Midbrain (tissue), 1 donor: ENCODE data around the gene SLC30A1.
"Not testable (repeated sequence)": the region's sequence is repeated elsewhere in the genome, so short reads cannot be mapped to it uniquely, and the experiment has no call there.

ENCODE experiments used
- DNase-seq: peaks from one replicate; lab custom pipeline; 2025; lab: John Stamatoyannopoulos, UW

The SLC30A1 gene

DNA sequence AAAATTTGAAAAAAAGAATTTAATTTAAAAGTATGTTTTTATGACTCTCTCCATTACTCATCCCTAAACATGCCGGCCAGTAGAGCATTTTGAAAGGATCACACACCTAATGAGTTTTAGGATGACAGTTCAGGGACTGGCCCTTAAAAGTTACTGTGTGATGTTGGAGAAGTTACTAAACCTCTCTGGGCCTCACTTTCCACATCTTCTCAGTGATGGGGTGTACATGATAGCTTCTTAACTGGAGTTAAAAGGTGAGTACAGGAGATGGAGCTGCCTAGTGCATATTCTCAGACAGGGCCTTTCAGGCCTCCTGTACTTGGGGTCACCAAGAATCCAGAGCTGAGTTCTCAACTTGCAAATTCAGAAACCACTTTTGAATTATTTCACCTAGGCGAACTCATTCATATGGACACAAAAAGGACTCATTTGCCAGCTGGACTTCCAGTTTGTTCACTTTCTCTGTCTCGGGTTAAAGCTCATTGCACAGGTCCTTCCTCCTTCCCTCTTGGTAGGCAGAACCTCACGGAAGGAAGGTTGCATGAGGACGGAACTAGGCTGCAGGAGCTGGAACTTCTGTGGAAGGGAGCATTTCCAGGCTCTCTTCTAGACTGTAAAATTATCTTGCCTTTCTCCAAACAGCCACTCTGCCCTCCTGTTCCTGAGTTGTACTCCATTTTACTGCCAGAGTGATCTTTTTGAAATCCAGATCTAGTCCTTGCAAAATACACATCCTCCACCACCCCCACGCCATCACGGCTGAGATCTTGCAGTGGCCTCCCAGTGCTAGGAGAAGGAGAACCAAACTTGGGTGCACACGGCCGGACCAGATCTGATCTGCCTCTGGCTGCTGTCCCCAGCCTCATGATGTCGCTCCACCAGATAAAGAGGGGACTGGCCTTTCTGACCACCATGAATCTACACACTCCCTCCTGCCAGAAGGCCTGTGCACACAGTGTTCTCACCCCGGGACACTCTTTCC, 4.3 kb upstream of the SLC30A1 start:
- no peak for DNase-seq

DNA sequence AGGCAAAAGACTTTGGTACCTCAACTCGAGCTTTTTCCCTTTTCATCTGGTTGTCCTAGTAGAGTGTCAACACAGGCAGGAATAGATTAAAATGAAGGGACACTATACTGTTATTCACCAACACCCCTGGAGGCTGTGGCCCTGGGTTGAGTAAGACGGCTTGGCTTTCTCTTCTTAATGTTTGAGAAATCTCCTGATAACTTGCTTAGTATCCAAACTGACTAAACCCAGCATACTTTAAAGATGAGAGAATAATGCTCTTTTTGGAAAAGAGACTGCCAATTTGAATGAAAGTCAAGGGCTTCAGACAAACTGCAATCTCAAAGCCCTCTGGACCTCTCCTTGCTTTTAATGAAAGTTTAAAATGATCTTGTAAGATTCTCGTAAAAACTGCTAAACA, 2.6 kb upstream of the SLC30A1 start:
- DNase-seq, result no peak

DNA sequence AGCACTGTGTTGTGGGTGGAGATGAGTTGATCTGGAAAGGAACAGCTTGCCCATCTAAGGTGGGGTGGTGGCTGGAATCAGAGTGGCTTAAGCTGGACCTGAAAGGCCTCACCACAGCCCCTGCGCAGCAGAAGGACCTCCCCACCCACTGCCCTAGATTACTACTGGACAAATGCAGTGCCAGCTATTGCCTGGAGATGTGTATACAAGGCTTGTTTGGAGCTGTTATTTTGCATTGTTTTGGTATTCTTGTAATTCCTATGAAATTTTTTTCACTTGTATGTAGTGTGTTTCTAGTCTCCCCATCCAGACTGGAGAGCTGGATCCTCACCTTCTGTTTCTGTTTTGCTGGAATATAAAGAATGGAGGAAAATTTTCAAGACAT, 1.3 kb upstream of the SLC30A1 start:
- DNase-seq, result no peak

DNA sequence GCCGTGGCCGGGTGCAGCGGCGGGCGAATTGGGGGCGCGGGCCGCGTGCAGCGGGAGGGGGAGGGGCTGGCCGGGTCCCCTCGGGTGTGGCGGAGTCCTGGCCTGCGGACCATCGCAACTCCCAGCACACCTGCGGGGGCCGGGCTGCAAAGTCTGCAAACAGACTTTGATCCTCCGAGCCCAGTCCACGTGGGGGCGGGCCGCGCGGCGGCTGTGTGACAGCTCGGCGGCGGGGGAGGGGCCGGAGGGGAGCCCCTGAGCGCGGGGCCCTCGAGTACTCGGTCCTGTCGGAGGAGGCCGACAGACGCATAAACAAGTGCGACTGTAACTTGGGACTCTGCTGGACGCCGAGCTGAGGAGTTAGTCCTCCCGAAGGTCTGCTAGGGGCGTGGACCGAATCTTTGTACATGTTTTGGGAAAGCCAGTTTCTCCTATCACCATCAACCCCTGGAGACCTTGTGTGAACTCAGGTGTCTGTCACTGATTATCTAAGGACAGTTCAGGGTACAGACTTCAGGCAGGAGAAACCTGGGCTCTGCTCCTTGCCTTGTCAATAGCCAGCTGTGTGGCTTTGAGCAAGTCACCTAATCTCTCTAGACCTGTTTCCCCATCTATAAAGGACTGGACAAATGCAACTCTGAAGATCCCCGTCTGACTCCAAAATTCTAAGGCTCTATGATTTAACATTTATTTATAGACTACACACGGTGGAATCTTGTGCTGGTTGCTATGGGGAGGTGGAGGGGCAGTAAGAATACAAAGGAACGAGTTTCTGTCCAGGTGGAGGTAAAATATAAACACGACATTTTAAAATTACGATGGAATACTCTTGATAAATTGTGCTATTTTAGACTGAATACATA, 710 bp upstream of the SLC30A1 start:
- DNase-seq, result no peak

DNA sequence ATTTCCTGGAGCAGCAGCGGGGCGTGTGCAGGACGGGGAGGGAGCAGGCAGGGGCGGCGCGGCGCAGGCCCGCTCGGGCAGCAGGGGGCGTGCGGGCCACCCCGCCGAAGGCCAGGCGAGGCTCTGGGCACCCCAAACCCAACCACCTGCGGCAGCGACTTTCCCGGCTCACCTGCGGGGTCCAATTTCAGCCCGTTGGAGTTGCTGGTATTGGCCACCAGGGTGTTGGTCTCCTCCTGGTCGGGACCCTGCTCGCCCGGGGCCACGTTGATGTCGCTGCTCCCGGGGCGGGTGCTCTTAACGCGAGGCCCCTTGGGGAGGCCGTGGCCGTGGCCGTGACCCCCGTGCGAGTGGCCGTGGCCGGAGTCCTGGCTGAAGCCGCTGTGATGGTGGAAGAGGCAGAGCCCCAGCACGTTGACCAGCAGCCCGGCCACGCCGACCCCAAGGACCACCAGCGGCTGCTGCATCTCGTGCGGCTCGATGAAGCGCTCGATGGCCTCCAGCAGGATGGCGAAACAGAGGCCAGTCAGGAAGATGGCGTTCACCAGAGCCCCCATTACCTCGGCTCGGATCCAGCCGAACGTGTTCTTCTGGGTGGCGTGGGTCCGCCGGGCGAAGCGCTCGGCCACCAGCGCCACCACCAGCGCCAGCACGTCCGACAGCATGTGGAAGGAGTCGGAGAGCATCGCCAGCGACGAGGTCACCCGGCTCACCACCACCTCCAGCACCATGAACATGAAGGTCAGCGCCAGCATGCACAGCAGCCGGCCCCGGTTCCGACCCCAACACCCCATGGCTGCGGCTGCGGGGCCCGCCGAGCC, 932 bp downstream of the SLC30A1 start:
- DNase-seq, result peak; percentile 52

DNA sequence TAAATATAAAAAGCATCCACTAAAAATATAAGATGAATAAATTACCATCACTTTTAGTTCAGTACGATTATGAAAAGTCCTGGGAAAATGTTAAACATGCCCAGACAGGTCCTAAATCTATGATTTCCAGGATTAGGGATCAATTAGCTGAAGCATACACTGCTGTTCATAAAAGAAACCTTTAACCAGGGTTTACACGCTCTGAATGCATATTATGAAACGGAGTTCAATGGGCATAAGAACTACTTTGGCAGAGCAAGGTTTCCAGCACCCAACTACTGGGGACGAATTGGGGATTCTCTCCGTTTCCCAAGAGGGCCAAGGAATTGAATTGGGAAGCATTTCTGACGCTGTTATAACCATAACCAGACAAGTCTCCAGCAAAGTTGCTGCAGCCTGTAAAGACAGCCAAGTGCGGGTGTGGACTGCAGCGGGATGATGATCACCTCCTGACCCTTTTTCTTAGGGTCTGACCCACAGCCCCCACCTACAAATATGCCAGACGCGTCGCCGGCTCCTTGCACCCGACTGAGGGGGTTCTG, 1.6 kb downstream of the SLC30A1 start:
- DNase-seq, result peak; percentile 52

DNA sequence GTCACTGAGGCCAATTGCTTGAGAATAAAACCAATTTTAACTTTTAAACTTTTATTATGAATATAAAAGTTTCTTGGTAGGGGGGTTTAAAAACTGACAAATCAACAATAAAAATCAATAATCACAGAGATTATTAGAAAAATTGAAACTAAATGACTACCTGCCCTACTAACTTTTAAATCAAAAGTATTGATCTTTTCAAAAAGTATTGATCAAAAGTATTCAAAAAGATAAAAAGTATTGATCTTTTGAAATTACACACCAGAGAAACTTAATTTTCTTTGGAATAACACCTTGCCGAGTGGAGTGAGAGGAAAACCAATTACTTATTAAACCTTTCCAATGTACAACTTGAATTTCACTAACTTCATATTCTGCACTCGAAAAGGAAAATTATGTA, 2.2 kb downstream of the SLC30A1 start:
- DNase-seq, result no peak

DNA sequence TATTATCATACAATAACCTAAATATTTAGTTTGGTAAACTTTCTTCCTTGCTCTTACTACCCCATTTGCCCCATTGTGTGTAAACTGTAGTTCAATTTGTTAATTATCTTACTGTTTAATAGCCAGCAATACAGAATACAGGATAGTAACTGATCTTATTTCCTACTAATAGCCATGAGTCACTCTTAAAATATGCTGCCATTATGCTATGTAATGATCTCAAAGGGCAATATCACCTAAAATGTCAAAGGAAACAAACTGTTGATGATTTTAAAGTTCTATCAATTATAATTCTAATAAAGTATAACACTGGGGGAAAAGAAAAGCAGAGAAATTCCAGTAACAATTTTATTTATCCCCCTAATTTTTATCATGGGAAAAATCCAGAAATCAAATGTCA, 4.3 kb downstream of the SLC30A1 start:
- DNase-seq, result no peak

DNA sequence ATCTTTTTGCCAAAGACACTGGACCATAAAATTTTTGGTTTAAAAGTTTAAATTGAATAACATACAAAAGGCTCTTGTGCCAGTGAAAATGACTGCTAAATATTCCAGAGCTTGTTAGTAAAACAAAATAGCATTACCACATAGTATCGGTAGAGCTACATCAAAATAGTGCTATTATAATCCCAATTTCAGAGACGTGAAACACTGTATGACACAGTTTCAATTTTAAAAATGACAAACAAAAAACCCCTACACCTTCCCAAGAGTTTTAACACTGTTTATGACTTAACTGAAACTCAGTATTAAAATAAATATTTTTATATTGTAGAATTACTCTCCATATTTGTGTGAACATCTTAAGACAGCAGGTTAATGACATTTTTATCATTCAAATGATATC, 7.0 kb downstream of the SLC30A1 start:
- DNase-seq, result no peak

DNA sequence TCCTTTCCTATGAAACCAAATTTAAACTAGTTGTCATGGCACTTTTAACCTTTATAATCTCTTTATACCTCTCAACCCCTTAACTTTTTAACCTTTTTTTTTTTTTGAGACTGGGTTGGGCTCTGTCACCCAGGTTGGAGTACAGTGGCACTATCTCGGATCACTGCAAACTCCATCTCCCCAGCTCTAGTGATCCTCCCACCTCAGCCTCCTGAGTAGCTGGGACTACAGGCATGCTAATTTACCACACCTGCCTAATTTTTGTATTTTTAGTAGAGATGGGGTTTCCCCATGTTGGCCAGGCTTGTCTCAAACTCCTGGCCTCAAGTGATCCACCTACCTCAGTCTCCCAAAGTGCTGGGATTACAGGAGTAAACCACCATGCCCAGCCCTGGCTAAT, 8.6 kb downstream of the SLC30A1 start:
- DNase-seq, result not testable (repeated sequence)

DNA sequence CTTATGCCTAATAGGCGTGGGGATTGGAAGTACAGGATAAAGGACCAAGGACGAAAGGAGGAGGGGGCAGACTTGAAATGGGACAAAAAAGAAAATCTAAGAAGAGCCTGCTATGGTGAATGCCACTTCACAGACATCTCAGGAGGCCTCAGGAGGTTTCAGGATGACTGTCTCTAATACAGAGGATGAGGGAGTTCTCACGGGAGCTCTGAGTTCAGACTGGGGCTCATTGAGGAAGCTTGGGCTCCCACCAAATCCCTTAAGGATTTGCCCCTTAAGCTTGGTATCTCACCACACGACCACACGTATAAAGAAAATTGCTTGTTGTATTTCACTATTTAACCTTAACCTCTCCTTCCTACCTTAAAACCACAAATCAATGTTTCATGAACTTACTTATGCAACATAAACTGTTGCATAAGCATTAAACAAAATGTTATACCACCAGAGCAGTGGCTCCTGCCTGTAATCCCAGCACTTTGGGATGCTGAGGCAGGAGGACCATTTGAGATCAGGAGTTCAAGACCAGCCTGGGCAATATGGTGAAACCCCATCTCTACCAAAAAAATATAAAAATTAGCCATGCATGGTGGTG, 12.4 kb downstream of the SLC30A1 start:
- DNase-seq, result no peak

DNA sequence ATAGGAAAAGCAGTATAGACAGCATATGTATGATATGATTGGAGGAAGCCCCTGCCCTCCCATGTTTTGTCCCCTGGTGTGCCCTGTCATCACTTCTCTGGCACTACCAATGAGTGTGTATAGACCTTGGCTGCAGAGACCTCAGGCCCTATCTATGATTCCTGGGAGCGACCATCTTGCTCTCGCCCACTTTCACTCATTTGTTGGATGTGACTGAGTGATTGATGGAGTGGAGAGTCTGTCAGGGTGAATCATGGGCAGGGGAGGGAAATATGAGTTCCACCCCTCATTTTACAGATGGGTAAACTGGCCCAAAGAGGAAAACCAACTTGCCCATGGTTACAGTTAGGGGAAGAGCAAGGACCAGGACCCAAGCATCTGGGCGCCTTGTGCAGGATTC, 14.9 kb downstream of the SLC30A1 start:
- DNase-seq, result no peak

DNA sequence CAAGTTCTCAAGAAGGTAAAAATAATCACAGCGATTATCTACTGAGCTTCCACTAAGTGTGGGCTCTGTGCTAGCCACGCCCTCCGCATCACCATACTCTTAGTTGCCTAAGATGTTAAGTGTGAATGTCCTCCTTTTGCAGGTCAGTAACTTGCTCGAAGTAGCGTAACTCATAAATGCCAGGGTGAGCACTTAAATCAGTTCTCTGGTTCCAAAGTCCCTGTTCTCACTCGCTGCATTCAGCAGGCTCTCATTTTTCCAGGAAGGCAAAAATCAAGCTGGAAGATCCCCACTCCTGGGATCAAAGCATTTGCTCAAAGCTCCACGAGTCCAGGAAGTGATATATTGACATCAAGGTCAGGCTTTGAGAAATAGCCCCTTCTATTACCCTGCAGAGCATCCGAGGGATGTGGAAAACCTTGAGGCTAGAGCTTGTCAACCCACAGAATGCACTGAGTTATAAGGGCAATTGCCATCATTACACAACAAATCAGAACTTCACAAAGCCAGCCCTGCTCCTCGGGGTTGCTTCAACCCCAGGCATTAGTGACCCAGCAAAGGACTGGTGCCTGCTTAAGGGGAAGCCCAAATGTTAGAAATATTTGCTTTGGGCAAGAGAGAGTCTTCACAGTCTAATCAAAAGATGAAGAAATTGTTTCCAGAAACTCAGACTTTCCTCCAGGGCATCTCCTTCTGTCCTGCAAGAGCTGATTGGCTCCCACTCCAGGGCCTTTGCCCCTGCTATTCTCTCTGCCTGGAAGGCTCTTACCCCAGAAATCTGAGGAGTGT, 19.5 kb downstream of the SLC30A1 start:
- no peak for DNase-seq

DNA sequence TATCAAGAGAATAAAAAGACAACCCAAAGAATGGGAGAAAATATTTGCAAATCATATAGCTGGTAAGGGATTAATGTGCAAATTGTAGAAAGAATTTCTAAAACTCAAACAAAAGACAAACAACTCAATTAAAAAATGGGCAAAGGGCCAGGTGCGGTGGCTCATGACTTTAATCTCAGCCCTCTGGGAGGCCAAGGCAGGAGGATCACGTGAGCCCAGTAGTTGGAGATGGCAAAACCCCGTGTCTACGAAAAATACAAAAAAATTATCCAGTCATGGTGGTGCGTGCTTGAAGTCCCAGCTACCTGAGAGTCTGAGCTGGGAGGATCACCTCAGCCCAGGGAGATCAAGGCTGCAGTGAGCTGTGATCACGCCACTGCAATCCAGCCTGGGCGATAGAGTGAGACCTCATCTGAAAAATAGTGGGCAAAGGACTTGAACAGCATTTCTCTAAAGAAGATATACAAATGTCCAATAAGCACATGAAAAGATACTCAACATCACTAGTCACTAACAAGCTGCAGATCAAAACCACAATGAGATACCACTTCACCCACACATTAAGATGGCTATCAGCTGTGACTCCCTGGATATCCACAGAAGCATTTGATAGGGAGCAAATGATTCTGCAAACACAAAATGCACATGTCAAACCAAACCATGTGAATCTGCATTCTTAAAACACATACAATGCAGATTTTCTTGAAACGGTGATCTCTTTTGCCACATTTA, 20.9 kb downstream of the SLC30A1 start:
- DNase-seq, result no peak

DNA sequence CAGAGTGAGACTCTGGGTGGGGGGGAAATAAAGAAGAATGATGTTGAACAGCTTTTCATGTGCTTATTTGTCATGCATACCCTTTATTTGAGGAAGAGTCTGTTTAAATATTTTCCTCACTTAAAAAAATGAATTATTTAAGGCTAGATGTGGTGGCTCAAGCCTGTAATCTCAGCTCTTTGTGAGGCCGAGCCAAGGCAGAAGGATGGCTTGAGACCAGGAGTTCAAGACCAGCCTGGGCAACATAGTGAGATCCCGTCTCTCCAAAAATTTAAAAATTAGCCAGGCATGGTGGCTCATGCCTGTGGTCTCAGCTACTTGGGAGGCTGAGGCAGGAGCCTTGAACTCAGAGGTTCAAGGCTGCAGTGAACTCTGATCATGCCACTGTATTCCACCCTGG, 25.4 kb downstream of the SLC30A1 start:
- DNase-seq, result no peak

DNA sequence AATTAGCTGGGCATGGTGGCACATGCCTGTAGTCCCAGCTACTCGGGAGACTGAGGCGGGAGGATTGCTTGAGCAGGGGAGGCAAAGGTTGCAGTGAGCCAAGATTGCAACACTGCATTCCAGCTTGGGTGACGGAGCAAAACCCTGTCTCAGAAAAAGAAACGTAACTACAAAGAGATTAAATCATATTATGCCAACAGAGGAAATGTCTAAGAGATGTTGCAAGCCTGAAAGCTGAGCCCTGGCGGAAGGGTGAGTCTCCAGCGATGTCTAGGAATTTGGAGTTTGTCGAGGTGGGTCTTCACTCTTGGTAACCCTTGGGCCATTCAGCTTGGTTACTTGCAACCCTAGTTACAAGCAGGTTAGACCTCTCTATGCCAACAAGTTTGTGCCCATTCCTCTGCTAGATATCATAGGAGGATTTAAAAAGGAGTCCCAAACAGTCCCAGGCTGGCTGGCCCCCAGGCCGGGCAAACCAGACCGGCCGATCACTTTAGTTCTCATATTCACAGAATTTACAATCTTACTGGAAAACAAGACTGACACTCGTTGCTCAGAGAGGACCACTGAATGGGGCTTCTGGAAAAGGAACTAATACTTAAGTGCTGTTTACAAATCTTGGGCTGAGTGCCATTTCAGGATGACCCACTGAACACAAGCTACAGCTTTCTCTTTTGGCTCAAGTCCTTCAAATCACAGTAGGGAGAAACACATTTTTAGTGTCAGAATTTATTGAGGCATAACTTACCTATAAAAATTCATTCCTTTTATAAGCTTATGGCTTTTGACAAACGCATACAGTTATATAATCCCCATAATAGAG, 27.1 kb downstream of the SLC30A1 start:
- DNase-seq, result no peak

DNA sequence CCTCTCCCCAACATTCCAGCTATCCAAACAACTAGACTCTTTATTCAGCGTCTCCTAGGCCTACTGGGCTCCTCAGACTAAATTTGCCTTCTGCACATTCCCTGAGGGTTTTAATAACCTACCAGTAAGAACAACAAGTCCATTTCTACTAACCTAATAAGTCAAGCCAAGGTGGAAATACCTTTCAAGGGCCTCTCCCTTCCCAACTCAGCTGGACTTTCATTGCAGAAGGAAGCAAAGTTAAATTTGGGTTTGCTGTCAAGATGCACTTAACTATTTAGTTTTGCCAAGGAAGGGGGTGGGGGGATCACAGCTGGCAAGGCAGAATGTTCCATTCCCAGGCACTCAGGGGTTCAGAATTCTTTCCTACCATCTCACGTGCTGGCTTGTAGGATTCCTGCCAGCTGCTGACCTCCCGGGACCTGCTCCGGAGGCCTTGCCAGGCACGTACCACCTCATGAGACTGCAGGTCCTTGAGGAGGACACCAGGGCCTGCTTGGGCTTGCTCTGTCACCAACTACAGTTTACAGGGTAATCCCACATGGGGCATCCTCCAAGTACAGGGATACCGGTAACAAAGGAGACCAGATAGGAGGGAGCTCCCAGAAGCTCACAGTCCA, 29.8 kb downstream of the SLC30A1 start:
- DNase-seq, result no peak

DNA sequence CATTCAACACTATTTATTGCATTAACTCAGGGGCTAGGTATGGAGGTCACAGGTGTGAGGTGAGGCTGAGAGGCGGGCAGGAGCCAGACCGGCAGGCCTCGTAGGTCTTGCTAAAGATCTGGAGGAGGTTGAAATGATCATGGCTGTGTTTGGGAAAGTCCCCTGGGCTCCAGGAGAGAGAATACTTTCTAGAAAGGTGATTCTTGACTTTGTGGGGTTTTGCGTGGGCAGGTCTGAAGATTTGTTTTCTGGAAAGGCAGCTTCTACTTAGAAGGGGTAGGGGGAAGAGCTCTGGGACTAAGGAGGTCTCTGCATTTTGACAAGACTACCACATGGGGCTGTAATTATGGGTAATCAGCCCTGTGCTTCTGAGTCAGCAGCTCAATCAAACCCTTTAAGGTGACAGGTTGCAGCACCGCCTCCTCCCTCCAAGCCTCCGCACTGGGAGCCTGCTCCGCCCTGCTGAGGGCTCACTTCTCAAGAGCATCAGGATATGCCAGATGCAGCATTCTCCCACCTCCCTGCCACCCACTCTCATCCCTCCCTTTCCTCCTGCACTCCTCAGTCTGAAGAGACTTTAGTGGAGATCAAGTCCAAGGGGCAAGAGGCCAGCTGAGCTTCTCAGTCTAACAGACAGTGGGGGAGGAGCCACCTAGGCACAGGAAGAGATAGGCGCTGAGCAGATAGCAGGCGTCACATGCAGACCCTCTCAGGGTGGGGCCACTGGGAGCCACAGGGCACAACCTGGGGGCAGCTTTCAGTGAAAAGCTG, 30.5 kb downstream of the SLC30A1 start:
- no peak for DNase-seq
